DOHH2 (cell line): ENCODE measurements around the gene CST8.

Experiments
- H3F3A ChIP-seq: fragments of 200-600 bp; sonication (generic), shearing (Covaris generic); 2 replicates; pipeline ENCODE4 v1.6.0; 2016; ENCODE audit warnings: antibody characterized with exemption, mild to moderate bottlenecking; ENCODE audit not compliant: control insufficient read depth, insufficient read depth
- H3K27ac ChIP-seq: fragments of 200-600 bp; sonication (generic); 2 replicates; pipeline ENCODE4 v1.5.1; 2014; ENCODE audit warnings: low read depth, mild to moderate bottlenecking, low read length, moderate library complexity
- H3K27me3 ChIP-seq: fragments of 200-600 bp; sonication (generic); 2 replicates; pipeline ENCODE4 v1.6.1; 2014; ENCODE audit warnings: mild to moderate bottlenecking, low read length, mixed read lengths; ENCODE audit not compliant: control insufficient read depth
- H3K36me3 ChIP-seq: fragments of 200-600 bp; sonication (generic); 2 replicates; pipeline ENCODE4 v1.6.1; 2014; ENCODE audit warnings: mild to moderate bottlenecking, low read length, moderate library complexity, mixed read lengths; ENCODE audit not compliant: control insufficient read depth
- H3K4me1 ChIP-seq: fragments of 200-600 bp; sonication (generic); 2 replicates; pipeline ENCODE4 v1.6.1; 2014; ENCODE audit warnings: mild to moderate bottlenecking, low read length, mixed read lengths; ENCODE audit not compliant: control insufficient read depth
- H3K4me2 ChIP-seq: fragments of 200-600 bp; sonication (generic); 2 replicates; pipeline ENCODE4 v1.6.0; 2014; ENCODE audit warnings: mild to moderate bottlenecking, low read length, moderate library complexity
- H3K4me3 ChIP-seq: fragments of 200-600 bp; sonication (generic); 2 replicates; pipeline ENCODE4 v1.5.1; 2014; ENCODE audit warnings: mild to moderate bottlenecking, low read length, mixed read lengths
- H3K79me2 ChIP-seq: fragments of 200-600 bp; sonication (generic); 2 replicates; pipeline ENCODE4 v1.6.1; 2014; ENCODE audit warnings: mild to moderate bottlenecking, low read length, mixed read lengths; ENCODE audit not compliant: control insufficient read depth
- H3K9me2 ChIP-seq: fragments of 200-600 bp; sonication (generic); replicated peaks from 2 replicates; pipeline ENCODE4 v1.6.1; 2014; ENCODE audit warnings: mild to moderate bottlenecking, low read length, mixed read lengths; ENCODE audit not compliant: control insufficient read depth
- H3K9me3 ChIP-seq: fragments of 200-600 bp; sonication (generic); 2 replicates; pipeline ENCODE4 v1.6.1; 2014; ENCODE audit warnings: antibody characterized with exemption, low read length, mixed read lengths; ENCODE audit not compliant: control insufficient read depth, insufficient read depth
- H4K20me1 ChIP-seq: fragments of 200-600 bp; sonication (generic); 2 replicates; pipeline ENCODE4 v1.6.0; 2014; ENCODE audit warnings: low read depth, mild to moderate bottlenecking, antibody characterized with exemption, low read length, moderate library complexity; ENCODE audit not compliant: control insufficient read depth, insufficient read depth
- CTCF ChIP-seq: fragments of 200-600 bp; sonication (generic); IDR thresholded peaks from one replicate; pipeline ENCODE4 v1.5.1; 2014; ENCODE audit warnings: antibody characterized with exemption, mild to moderate bottlenecking, low read depth, low read length; ENCODE audit not compliant: poor library complexity, severe bottlenecking
- EZH2phosphoT487 ChIP-seq: fragments of 200-600 bp; sonication (generic); IDR thresholded peaks from 2 replicates; pipeline ENCODE4 v1.6.1; 2017; ENCODE audit warnings: borderline replicate concordance, mild to moderate bottlenecking, antibody characterized with exemption, low read length, moderate library complexity, mixed read lengths

CST8 gene

GRCh38 chr20:23507346-23507745, 16.4 kb downstream of the CST8 start:
- Histone ChIP-seq H3K9me3 (no peaks in the 10 kb centered on the region), H3F3A (no peaks in the 10 kb centered on the region), H3K9me2 (no peaks in the 10 kb centered on the region), H3K27me3 (no peaks in the 10 kb centered on the region), H3K36me3 (no peaks in the 10 kb centered on the region), H3K4me2 (no peak overlapping the region), H3K4me3 (no peak overlapping the region), H3K79me2 (no peaks in the 10 kb centered on the region), H4K20me1 (no peaks in the 10 kb centered on the region), H3K4me1 (no peaks in the 10 kb centered on the region), H3K27ac (no peak overlapping the region)
- TF ChIP-seq CTCF: no peak
- no peak for TF ChIP-seq EZH2phosphoT487

GRCh38 chr20:23508449-23509229, 17.7 kb downstream of the CST8 start:
- Histone ChIP-seq H3K27me3 (no peaks in the 10 kb centered on the region), H4K20me1 (no peaks in the 10 kb centered on the region), H3K36me3 (no peaks in the 10 kb centered on the region), H3K4me1 (no peaks in the 10 kb centered on the region), H3K4me3 (no peak overlapping the region), H3K27ac (no peak overlapping the region), H3K9me2 (no peaks in the 10 kb centered on the region), H3K79me2 (no peaks in the 10 kb centered on the region), H3K9me3 (no peaks in the 10 kb centered on the region), H3F3A (no peaks in the 10 kb centered on the region), H3K4me2 (no peak overlapping the region)
- TF ChIP-seq EZH2phosphoT487: no peak

GRCh38 chr20:23509247-23509913, 18.5 kb downstream of the CST8 start:
- no peaks in the 10 kb centered on the region for H3F3A ChIP-seq
- no peaks in the 10 kb centered on the region for H3K27me3 ChIP-seq
- no peak for TF ChIP-seq CTCF
- no peak overlapping the region for H3K27ac ChIP-seq
- H3K36me3 ChIP-seq: no peaks in the 10 kb centered on the region
- H3K4me3 ChIP-seq: no peak overlapping the region
- H4K20me1 ChIP-seq: no peaks in the 10 kb centered on the region
- no peak overlapping the region for H3K4me2 ChIP-seq
- H3K9me3 ChIP-seq: no peaks in the 10 kb centered on the region
- H3K9me2 ChIP-seq: no peaks in the 10 kb centered on the region
- no peaks in the 10 kb centered on the region for H3K4me1 ChIP-seq
- no peaks in the 10 kb centered on the region for H3K79me2 ChIP-seq

- H3K36me3 ChIP-seq: no peaks in the 10 kb centered on the region
- no peak overlapping the region for H3K4me3 ChIP-seq
- H3K27me3 ChIP-seq: no peaks in the 10 kb centered on the region
- H4K20me1 ChIP-seq: no peaks in the 10 kb centered on the region
- no peaks in the 10 kb centered on the region for H3K79me2 ChIP-seq
- no peak for TF ChIP-seq CTCF
- no peak for TF ChIP-seq EZH2phosphoT487
- H3K27ac ChIP-seq: no peak overlapping the region
- H3F3A ChIP-seq: no peaks in the 10 kb centered on the region
- H3K4me1 ChIP-seq: no peaks in the 10 kb centered on the region
- H3K4me2 ChIP-seq: no peak overlapping the region
- no peaks in the 10 kb centered on the region for H3K9me2 ChIP-seq
- no peaks in the 10 kb centered on the region for H3K9me3 ChIP-seq
Measured at GRCh38 chr20:23510000-23510590, 19.2 kb downstream of the CST8 start.
